Measurements from ENCODE around the gene FAR2.
A peak's percentile ranks its signal among the peaks of the same experiment; 100 is the strongest.

FAR2 gene

DNA sequence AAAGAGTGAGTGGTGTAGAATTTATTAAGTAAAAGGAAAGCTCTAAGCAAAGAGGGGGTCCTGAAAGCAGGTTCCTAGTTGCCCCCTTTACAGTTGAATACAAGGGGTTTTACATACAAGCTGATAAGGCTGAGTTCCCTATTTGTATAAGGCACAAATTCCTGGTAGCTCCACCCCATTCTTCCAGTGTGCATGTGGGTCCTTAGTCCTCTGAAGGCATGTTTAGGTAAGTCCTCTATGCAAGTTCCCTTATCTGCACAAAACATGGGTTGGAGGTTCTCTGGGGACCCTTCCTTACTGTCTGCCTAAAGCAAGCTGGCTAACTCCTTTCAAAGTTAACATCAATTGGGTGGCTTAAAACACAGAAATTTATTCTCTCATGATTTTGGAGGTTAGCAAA lies 2.9 kb upstream of the FAR2 start:
- Mint-ChIP-seq H3K4me3 (no peak overlapping the region), H3K9me3 (peaks cover 8% of the 10 kb centered on the region), H3K4me1 (peaks cover 11% of the 10 kb centered on the region), H3K27ac (no peak overlapping the region), H3K36me3 (ENCODE audit: low read depth) (peaks cover 1% of the 10 kb centered on the region), H3K27me3 (peaks cover 31% of the 10 kb centered on the region)
- no peak for DNase-seq
- no peak for ATAC-seq

DNA sequence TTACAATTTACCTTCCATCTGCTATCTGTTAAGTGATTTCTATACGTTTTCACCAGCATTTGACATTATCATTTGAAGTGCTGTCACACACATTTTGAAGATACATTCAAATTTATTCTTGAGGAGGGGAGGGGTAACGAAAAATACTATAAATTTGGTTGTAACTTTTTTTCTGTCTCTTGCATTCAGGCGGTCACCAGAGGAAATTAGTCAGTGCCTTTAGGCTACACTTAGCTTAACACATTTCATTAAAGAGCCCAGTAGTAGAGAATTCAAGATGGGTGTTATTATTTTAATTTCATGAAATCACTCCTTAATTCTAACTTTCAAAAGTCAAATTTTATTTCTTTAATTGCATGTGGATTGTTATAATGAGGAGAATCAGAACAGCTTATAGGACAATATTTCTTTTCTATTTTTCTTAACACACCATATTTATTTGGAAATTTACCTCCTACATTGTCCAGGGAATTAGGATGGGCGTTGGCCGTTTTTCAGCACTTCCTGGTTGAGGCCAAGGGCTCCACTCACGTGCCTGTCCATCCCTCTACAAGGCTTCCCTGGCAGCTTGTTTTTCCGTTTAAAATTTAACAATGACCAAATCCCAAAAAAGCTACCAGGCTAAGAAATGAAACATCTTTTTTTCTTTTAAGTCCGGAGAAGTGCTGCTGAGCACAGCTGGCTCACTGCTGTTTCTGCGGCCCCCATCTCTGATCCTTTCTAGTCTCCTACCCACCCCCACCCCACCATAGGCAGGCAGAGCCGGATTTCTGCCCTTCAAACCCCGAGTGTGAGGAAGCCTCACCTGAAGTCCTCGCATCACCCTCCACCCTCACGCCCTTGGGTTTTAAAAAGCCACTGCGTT lies 1.1 kb upstream of the FAR2 start:
- peaks cover 31% of the 10 kb centered on the region for H3K27me3 Mint-ChIP-seq
- ATAC-seq (no peak), DNase-seq (no peak)
- peaks cover 16% of the 10 kb centered on the region for H3K4me1 Mint-ChIP-seq
- H3K4me3 Mint-ChIP-seq: peak overlapping the region; percentile 87
- peaks cover 1% of the 10 kb centered on the region for H3K36me3 Mint-ChIP-seq (ENCODE audit: low read depth)
- H3K9me3 Mint-ChIP-seq: peaks cover 5% of the 10 kb centered on the region
- peak overlapping the region; percentile 80 for H3K27ac Mint-ChIP-seq

DNA sequence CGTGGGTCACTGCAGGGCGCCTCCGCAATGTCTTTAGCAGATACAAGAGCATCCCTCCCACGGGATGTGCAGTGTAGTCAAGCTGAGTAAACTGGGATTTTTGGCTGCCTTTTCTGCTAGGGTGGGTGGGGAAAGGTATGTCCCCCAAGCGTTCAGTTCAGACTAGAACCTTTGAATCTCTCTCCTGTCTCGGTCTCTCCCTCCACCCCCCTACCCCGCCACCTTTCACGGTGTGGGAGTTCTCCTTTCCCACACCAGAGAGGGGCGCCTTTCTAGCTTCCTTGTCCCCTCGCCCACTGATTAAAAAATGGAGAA lies 525 bp upstream of the FAR2 start:
- peak overlapping the region; percentile 87 for H3K4me3 Mint-ChIP-seq
- peaks cover 1% of the 10 kb centered on the region for H3K36me3 Mint-ChIP-seq (ENCODE audit: low read depth)
- H3K4me1 Mint-ChIP-seq: peaks cover 16% of the 10 kb centered on the region
- peaks cover 31% of the 10 kb centered on the region for H3K27me3 Mint-ChIP-seq
- DNase-seq: peak; percentile 20
- peak overlapping the region; percentile 80 for H3K27ac Mint-ChIP-seq
- ATAC-seq: peak; percentile 33
- no peaks in the 10 kb centered on the region for H3K9me3 Mint-ChIP-seq

DNA sequence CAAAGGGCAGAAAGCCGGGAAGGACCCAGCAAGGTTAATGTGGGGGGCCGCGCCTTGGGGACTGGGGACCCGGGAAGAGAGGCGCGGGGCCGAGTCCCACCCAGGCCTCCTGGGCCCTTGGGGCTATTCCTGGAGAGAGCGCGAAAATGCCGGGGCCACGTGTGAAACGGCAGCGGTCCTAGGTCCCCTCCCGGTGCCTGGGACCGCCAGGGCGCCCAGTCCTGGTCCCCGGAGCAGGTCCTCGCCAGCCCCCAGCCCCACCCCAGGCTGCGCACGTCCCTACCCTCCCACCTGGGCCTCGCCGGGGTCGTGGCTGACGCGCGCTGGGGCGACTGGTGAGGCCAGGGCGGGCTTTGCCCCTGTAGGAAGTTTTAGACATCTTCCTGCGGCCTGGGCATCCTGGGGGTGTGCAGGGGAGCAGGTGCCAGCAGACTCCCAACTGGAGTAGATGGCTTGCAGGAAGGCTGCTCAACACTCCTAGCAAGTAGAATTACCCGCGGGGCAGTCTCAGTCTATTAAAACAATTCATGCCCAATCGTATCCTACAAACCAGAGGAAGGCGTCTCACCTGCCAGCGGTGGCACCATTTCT lies 708 bp downstream of the FAR2 start:
- Mint-ChIP-seq H3K4me3 (peak overlapping the region; percentile 87), H3K4me1 (peaks cover 16% of the 10 kb centered on the region), H3K36me3 (ENCODE audit: low read depth) (peaks cover 1% of the 10 kb centered on the region), H3K27ac (no peak overlapping the region), H3K27me3 (peaks cover 31% of the 10 kb centered on the region), H3K9me3 (no peaks in the 10 kb centered on the region)
- DNase-seq: no peak
- peak; percentile 24 for ATAC-seq

DNA sequence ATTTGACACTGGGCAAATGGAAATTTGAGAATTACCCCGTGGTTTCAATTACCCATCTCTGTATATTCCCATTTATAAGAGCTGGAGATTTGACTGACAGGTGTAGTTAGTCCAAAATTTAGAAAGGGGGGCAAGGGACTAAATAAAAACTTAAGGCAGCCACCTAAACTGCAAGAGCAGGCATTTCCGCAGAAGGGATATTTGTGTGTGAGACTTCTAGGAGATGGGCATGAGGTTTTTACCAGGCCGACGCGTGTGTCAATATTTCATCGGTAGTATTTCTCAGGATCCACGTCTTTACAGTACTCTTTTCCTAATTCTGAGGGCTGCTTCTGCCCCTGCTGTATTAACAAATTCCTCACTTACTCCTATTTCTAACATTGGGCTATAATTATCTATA lies 1.4 kb downstream of the FAR2 start:
- no peaks in the 10 kb centered on the region for H3K9me3 Mint-ChIP-seq
- peak overlapping the region; percentile 65 for H3K4me3 Mint-ChIP-seq
- no peak overlapping the region for H3K27ac Mint-ChIP-seq
- ATAC-seq (no peak), DNase-seq (no peak)
- H3K27me3 Mint-ChIP-seq: peaks cover 28% of the 10 kb centered on the region
- peaks cover 16% of the 10 kb centered on the region for H3K4me1 Mint-ChIP-seq
- peaks cover 1% of the 10 kb centered on the region for H3K36me3 Mint-ChIP-seq (ENCODE audit: low read depth)

DNA sequence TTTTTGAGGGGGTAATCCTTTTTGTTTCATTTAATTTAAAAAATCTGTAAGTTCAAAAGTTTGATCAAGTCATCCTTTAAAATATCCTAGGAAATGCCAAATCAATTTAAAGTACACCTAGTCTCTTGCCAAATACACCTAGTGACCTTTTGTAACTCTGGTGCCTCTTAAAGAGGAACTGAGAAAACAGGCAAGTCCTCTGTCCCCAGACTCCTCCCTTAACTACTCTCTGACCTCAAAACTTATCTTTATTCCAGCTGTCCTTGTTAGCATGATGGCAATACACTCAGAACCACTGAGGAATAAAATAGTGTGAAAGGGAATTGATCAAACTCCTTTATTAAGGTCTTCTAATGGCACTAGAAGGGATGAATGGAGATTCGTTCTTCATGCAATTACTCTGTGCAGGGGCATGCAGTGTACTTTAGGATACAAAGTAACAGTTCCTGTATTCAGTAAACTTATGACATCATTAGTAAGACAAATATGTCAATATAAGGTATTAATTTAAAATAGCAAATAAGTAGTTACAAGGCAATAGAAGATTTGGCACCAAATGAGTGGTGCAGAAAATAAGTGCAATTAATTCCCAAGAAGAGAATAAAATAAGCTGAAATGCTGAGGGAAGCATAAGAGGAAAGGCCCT lies 3.3 kb downstream of the FAR2 start:
- Mint-ChIP-seq H3K27me3 (peaks cover 21% of the 10 kb centered on the region), H3K4me1 (peaks cover 16% of the 10 kb centered on the region)

DNA sequence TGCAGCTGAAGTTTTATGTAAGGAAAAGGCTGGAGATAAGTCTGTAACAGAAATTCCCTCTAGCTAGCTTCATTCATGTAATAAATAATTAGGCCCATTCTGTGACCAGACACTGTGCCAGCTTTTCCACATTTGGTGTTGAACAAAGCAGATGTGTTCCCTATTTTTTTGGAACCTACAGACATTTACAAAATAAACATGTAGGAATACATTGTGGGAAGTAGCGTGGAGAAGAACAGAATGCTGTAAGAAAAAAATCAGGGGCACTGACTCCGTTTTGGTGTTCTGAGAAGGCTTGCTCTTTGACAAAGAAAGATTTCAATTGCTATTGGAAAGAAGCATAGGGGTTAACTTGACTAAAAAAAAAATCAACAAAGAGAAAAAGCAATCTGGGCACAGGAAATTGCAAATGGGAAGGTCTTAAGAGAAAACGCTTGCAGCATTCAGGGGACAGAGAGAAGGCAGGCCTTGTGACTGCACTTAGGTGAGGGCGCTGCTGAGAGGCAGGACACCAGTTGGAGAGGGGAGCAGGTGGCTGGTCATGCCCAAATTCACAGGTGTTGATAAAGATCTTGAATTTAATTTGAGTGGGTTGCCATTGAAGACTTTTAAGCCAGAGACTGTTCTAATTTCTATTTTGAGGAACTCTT lies 4.0 kb downstream of the FAR2 start:
- no peak for DNase-seq
- Mint-ChIP-seq H3K36me3 (ENCODE audit: low read depth) (peaks cover 1% of the 10 kb centered on the region), H3K27me3 (peaks cover 14% of the 10 kb centered on the region), H3K4me1 (peaks cover 15% of the 10 kb centered on the region), H3K27ac (no peak overlapping the region), H3K4me3 (no peak overlapping the region), H3K9me3 (no peaks in the 10 kb centered on the region)
- ATAC-seq: no peak

More for the DNA sequence above, 3.3 kb downstream of the FAR2 start:
- Mint-ChIP-seq H3K9me3 (no peaks in the 10 kb centered on the region), H3K27ac (no peak overlapping the region), H3K36me3 (ENCODE audit: low read depth) (peaks cover 1% of the 10 kb centered on the region), H3K4me3 (no peak overlapping the region)
- DNase-seq (no peak), ATAC-seq (no peak)

DNA sequence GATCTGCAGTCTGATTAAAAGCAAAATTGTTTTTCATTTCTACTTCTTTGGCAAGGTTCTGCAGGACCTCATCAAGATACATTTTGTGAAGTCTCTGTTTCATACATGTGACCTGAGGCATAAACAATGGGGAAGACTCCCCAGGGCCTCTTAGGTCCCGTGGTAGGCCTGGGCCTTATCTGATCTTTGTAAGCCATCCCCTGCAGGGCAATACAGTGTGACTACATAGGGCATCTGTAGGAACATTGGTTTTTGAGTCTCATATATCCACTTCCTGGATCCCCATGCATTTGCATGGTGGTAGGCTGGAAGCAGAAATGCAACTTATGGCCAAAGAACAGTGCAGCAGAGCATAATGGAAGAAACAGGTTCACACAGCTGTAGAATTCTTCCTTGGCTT lies 6.0 kb downstream of the FAR2 start:
- no peak overlapping the region for H3K27ac Mint-ChIP-seq
- H3K4me3 Mint-ChIP-seq: no peak overlapping the region
- H3K4me1 Mint-ChIP-seq: peaks cover 16% of the 10 kb centered on the region
- no peaks in the 10 kb centered on the region for H3K9me3 Mint-ChIP-seq
- peaks cover 4% of the 10 kb centered on the region for H3K36me3 Mint-ChIP-seq (ENCODE audit: low read depth)
- DNase-seq (no peak), ATAC-seq (peak; percentile 33)
- peaks cover 4% of the 10 kb centered on the region for H3K27me3 Mint-ChIP-seq

DNA sequence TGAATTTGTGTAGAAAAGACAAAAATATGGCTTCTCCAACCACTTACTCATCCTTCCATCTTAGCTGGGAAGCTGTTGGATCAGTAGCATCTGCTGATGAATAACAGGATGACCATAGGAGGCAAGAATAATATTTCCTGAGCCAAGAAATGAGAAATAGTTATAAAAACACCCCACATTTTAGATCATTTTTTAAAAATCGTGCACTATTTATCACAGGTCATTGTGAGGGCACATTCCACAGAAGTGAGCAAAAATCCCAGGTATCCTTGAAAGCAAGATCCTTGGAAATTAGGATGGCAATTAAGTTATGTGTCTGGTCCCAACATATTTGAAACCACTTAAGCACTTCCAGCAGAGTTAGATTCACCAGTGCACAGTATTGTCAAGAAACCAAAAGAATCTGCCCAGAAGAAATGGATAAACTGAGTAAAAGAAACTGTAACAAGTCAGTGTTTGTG lies 8.4 kb downstream of the FAR2 start:
- H3K27me3 Mint-ChIP-seq: no peaks in the 10 kb centered on the region
- peaks cover 2% of the 10 kb centered on the region for H3K36me3 Mint-ChIP-seq (ENCODE audit: low read depth)
- no peak overlapping the region for H3K27ac Mint-ChIP-seq
- DNase-seq (no peak), ATAC-seq (no peak)
- H3K9me3 Mint-ChIP-seq: peaks cover 5% of the 10 kb centered on the region
- no peak overlapping the region for H3K4me3 Mint-ChIP-seq
- H3K4me1 Mint-ChIP-seq: peaks cover 20% of the 10 kb centered on the region

DNA sequence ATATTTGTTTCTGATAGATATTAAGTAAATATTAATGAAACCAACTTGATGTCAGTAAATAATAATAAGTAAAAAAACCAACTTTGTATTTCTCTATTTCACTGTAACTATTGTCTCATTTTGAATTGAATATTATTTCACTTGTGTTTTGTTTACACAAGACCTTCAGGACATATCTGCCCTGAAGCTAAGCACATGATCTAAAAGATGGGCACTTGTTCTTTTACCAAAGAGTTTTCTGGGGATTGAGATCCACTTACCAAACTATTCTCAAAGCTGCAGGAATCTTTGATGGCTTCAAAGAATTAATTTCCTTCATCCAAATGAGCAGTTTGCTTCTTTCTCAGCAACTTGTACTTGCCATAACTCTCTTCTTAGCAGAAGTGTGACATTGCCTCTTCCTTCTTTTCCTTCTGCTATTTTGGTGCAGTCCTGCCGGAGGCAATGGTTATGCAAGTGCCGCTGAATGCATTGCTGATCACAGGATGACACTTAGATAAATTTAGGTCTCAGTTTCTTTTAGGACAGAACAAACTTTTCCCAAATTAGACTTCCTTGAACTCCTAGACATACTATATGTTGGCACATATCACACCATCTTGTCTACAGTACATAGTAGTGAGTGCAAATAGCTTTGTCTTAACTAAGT lies 9.2 kb downstream of the FAR2 start:
- no peak overlapping the region for H3K27ac Mint-ChIP-seq
- peaks cover 5% of the 10 kb centered on the region for H3K9me3 Mint-ChIP-seq
- no peaks in the 10 kb centered on the region for H3K27me3 Mint-ChIP-seq
- DNase-seq (no peak), ATAC-seq (no peak)
- peaks cover 18% of the 10 kb centered on the region for H3K4me1 Mint-ChIP-seq
- H3K36me3 Mint-ChIP-seq (ENCODE audit: low read depth): peaks cover 2% of the 10 kb centered on the region
- H3K4me3 Mint-ChIP-seq: no peak overlapping the region

DNA sequence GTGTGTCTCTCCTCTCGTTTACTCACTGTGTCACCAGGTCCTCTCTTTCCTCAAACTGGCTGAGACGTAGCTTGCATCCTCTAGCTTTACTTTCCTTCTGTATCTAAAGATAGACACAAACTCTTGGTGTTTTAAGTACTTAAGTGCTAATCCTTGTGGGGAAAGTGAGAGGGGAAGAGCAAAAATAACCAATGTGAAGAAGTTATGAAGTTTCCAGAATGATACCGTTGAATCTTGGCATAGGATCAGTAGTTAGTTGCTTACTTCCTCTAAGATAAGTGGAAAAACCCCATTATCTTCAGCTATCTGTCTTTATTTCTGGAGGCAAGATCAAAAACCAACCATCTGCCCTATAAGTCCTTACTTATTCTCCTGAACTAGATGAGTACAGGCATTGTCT lies 10.6 kb downstream of the FAR2 start:
- H3K27ac Mint-ChIP-seq: peak overlapping the region; percentile 8
- no peaks in the 10 kb centered on the region for H3K27me3 Mint-ChIP-seq
- H3K9me3 Mint-ChIP-seq: peaks cover 5% of the 10 kb centered on the region
- H3K4me3 Mint-ChIP-seq: no peak overlapping the region
- H3K4me1 Mint-ChIP-seq: peaks cover 25% of the 10 kb centered on the region
- no peak for ATAC-seq
- H3K36me3 Mint-ChIP-seq (ENCODE audit: low read depth): peaks cover 2% of the 10 kb centered on the region
- DNase-seq: no peak

DNA sequence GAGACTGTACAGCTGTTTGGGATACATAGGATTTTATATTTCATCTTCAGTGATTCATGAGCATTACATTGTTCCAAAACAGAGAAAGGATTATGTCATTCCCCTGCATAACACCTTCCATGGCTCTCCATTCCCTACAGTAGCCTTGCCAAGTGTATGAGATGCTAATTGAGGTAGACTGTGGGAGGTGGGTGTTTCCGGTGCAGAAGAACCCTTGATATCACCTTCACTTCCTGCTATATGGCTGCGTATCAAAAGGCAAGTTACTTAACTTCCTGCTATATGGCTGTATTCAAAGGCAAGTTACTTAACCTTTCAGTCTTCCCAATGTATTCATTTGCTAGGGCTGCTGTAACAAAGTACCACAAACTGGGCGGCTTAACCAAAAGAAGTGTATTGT lies 11.2 kb downstream of the FAR2 start:
- Mint-ChIP-seq H3K27ac (no peak overlapping the region), H3K36me3 (ENCODE audit: low read depth) (peaks cover 2% of the 10 kb centered on the region)

DNA sequence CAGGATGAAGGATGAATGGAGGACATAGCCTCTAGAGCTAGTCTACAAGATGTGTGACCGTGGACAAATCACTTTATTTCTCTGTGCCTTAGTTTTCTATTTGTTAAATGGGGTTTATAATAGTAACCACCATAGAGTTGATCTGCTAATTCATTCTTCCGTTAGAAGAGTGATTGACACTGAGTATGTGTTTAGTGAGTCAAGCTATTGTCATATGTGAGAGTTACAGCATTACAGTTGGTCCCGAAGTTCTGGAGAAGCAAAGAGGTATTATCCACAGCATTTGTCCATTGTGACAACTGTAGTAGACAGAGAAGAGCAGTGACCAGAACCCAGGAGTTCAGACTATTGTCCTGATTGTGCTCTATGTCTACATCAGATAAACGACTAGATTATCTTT lies 14.1 kb downstream of the FAR2 start:
- Mint-ChIP-seq H3K36me3 (ENCODE audit: low read depth) (peaks cover 2% of the 10 kb centered on the region), H3K27ac (peak overlapping the region; percentile 12), H3K4me3 (no peak overlapping the region), H3K4me1 (peaks cover 32% of the 10 kb centered on the region), H3K9me3 (peaks cover 5% of the 10 kb centered on the region), H3K27me3 (no peaks in the 10 kb centered on the region)
- ATAC-seq (no peak), DNase-seq (no peak)

More for the DNA sequence above, 11.2 kb downstream of the FAR2 start:
- Mint-ChIP-seq H3K9me3 (peaks cover 5% of the 10 kb centered on the region), H3K4me3 (no peak overlapping the region), H3K27me3 (no peaks in the 10 kb centered on the region), H3K4me1 (peaks cover 30% of the 10 kb centered on the region)
- DNase-seq: no peak
- peak; percentile 54 for ATAC-seq

Data from activated naive CD8-positive, alpha-beta T cell treated with anti-CD3 and anti-CD28 coated beads, Interleukin-2, amount 50 U/mL, for 24 hours (primary cell).